Stimulated activated CD4-positive, alpha-beta T cell treated with anti-CD3 and anti-CD28 coated beads, Interleukin-12 subunit alpha, Interleukin-12 subunit beta, amount 100 ng/mL, for 4 hours (primary cell): ENCODE results near the gene RCN1.
"Not testable (repeated sequence)": the region's sequence is repeated elsewhere in the genome, so short reads cannot be mapped to it uniquely, and the experiment has no call there.

Experiments used
- DNase-seq: peaks from one replicate; pipeline ENCODE4 v3.0.0-alpha.2; 2020

Gene RCN1

DNA sequence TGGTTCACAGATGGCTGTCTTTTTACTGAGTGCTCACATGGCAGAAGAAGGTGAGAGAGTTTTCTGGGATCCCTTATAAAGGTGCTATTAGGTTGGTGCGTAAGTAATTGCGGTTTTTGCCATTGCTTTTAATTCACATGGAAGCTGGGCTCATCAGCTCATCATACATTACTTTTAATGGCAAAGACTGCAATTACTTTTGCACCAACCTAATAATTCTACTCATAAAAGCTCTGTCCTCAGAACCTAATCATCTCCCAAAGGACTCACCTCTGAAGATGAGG, 23.0 kb downstream of the RCN1 start:
- DNase-seq, result no peak

DNA sequence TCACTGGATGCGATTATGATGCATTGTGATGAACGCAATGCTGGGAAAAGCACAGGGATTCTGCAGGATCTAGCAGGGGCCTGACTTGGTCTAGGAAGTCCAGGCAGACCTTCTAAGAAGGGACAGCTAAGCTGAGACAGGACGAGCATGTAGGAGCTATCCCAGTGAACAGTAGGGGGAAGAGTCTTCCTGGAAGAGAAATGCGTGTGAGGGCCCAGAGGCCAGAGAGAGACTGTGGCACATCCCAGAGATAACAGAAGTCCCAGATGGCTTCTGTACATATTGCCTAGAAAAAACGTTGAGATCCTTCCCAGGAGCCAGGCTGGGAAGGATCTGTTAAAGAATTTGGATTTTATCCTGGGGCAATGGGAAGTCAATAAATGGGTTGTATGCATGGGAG, 24.6 kb downstream of the RCN1 start:
- no peak for DNase-seq

DNA sequence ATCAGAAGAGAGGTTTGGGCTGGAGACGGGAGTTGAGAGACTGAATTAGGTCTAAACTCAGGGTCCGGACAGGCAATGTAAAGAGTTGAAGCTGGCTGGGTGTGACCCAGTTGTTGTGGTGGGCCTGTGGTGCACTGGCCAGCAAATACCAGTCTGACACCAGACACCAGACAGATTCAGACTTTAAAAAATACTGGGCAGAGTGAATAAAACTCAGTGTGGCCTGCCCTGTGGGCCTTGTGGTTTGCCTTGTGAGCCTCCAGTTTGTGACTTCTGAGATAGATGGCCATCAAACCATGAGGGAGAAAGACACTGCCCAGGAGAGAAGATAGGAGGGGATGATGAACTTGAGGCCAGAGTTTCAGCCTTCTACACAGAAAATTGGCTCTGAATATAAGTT, 25.8 kb downstream of the RCN1 start:
- no peak for DNase-seq

DNA sequence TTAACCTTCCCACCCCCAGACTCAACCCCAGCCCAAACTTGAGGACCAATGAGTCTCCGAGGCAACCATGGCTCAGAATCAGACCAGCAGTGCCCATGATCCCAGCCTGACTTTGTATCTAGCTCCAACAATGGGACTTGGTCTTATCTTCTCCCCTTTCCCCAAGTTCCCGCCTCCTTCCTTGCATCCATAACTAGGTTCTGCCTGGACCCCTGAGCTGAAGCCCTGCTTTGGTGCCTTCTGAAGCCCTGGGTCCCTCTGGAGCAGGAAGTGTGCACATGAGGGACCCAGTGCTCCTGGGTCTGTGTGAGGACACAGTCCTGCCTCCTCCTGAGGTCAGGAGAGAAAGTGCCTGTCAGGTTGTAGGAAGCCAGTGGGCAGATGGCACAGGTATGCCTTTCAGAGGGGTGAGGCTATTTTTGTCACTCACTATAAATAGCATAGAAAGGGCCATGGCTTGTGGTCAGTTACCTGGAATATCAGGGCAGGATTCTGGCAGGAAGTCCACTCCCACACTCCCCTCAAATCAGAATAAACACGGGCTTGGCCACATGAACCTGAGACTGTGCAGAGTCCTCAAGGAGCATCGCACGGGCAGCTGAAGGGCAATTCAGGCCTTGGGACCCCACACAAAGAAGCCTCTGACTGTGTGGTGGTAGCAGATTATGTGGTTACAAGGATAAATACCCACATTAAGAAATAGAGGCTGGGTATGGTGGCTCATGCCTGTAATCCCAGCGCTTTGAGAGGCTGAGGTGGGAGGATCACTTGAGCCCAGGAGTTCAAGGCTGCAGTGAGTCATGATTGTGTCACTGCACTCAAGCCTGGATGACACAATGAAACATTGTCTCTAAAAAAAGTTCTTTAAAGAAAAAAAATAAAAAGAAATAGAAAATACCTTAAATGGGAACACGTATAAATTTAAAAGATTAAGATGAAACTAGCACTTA, 27.4 kb downstream of the RCN1 start:
- no peak for DNase-seq

DNA sequence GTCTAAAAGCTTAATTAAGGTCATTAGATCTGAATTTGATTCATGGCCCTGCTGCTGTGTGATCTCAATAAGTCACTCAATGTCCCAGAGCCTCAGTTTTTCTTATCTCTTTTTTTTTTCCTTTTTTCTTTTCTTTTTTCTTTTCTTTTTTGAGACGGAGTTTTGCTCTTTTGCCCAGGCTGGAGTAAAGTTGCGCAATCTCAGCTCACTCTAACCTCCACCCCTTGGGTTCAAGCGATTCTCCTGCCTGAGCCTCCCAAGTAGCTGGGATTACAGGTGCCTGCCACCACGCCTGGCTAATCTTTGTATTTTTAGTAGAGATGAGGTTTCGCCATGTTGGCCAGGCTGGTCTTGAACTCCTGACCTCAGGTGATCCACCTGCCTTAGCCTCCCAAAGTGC, 28.3 kb downstream of the RCN1 start:
- DNase-seq, result not testable (repeated sequence)

DNA sequence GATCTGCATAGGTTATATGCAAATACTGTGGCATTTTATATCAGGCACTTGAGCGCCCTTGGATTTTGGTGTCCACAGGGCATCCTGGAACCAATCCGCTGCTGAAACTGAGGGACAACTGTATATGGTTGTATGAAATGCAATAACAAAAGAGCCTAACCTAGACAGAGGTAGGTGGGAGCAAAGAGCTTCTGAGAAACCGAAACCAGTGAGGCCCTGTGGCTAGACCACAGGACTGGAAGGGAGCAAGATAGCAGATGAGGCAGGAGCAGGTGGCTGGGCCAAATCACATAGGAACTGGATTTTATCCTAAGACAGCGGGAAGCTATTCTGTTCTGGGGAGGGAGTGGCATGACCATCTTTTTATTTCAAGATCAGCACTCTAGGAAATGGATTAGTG, 30.1 kb downstream of the RCN1 start:
- DNase-seq, result no peak

DNA sequence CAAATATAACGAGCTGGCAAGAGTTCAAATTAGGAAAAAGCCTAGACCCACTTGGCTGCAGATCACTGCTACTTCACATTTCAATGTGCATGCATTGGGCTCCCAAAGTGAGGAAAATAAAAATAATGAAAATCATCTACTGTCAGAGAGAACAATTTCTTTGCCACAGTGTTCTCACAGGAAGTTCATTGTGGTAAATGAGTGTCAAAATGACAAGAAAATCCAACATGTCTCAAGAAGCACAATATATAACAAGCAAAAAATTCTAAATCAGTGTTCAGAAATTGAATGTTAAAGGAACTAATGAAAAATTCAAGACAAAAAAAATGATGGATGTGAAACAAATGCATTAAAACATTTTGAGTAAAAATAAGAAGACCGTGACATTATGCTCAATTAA, 31.3 kb downstream of the RCN1 start:
- no peak for DNase-seq

DNA sequence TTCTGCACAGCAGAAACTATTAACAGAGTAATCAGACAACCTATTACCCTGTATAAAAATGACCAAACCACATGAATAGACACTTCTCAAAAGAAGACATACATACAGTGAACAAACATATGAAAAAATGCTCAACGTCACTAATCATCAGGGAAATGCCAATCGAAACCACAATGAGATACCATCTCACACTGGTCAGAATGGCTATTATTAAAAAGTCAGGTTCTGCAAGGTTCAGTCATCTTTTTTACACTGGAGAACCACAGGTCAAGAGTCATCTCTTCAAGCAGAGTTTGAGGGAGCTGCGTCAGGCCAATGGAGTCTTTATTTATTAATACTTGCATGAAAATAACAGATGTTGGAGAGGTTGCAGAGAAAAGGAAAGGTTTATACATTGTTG, 40.4 kb downstream of the RCN1 start:
- DNase-seq, result no peak

DNA sequence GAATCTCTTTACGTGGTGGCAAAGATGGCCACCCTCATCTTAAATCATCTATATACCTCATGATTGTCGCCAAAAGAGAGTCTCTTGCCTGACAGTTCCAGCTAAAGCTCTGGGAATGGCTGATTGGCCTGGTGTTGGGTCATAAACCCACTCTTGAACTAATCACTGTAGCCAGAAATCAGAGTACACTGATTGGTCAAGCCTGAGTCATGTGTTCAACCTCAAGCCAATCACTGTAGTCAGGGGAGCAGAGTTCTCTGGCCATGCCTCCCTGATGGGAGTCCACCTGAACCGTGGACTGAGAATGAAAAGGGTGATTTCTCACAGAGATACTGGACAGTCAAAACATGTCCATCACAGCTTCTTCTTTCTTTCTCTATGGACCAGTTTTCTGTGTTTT, 45.8 kb downstream of the RCN1 start:
- DNase-seq, result no peak

DNA sequence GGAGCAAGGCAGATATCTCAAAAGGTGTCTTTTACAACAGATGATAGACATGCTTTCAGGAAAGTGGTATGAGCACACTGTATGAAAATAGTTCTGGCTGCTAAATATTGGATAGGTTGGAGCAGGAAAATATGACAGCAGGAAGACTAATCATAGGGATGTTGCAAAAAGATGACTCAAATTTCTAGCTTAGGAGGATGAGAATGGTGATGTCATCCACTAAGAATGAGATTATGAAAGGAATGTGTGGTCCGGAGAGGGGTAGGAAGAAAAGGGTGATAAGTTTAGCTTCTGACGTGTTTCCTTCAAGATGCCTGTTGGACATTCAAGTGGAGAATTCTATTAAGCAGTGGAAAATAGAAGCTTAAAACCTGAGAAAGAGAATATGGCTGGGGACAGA, 46.4 kb downstream of the RCN1 start:
- no peak for DNase-seq

DNA sequence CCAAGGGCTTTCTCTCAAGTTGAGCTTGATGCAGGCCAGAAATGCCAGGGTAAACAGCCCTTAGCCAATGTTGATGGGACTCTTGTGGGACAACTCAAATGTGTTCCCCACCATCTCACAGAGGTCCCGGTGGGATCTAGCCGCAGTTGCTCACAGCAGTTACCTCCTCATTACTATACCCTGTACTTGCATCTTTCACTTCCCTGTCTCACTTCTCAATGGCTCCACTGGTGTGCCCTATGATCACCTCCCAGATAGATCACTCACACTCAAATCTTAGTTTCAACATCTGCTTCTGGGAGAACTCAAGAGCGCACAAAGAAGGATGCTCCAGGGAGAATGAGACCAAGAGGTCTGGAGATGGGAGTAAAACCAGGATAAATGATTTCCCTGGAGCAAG, 47.0 kb downstream of the RCN1 start:
- DNase-seq, result no peak

DNA sequence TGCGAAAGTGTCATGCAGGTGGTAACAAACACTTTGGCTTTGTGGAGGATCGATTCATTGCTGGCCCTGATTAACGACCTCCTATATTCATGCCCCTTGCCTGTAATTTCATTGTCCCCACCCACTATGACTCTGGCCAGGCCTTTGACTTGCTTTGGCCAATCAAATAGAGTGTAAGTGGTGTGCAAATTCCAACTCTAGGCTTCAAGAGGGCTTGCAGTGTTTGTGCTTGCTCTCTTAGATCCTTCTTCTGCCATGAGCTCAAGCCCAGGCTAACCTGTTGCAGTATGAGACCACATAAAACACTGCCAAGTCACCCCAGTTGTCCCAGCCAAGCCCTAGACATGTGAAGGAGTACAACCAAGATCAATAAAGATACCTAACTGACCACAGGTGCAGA, 48.0 kb downstream of the RCN1 start:
- DNase-seq, result no peak

DNA sequence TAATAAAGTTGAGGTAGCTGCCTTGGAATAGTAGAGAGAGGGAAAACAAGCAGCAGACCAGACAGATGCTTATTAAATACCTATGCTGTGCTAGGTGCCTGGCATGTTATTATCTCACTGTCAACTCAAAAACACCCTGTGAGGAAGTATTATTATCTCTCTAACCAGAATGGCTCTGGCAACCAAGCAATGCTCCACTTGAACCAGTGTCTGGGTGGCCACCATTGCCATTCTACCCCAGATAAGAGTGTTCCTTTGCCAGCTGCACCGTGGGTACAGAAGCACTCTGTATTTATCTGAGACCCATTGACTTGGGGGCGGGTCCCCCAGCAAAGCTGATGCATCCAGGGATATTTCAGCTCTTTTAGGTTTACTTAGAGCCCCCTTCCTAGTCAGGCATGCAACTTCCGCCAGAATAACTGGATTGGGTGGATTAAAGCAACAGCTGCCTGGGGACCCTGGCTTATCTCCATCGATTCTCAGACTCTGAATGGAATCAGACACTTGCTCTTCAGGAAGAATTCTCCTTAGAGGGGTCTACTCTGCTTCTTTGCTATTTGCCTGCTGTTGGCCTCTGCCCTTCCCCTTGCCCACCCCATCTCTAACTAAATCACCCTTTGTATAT, 49.1 kb downstream of the RCN1 start:
- no peak for DNase-seq

DNA sequence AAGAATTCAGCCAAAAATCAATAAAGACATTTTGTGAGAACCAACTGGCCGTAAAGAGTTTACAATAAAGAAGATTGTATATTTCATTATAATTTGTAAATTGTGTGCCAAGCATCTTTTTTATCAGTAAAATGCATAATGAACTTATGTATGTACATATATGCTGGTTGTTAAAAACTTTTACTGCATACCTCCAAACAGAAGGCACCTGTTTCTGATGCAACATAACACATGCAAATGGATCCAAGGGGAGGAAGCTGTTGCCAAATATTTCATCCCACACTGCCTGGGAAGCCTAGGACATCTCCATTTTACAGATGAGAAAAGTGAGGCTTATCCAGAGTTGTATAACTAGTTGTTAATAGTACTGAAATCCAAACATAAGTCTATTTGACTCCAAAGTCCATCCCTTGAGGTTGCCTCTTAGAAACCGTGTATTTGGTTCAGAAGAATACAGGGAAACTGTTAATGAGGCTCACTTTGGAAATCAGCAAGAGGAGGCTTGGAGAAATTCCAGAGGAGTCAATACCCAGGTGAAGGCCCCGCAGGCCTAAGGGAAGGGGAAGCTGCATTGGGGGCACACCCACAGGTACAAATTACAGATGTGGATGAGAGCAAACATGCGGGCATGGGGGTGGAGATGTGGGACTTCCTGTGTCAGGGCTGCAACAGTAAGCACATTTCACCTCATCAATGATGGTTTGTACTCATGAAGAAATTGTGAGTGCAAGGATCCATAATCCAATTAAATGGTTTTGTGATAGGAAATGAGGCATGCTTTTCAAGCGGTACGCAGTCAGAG, 51.1 kb downstream of the RCN1 start:
- no peak for DNase-seq

DNA sequence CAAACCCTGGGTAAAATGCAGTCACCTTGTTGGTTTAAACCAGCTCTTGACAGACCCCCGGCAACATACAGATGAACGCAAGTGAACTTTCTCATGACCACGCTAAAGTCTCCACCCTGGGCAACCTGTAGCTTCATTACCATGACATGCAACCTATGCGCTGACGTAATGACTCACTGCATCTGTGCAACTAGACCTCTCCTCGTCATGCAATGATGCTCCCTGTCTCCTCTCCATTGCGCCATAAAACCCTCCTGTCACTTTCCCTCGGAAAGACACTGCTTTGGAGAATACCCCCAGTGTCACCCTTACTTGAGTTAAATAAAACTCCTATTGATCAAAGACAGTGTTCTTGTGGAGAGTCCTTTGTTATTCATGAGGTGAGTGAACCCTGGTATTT, 52.5 kb downstream of the RCN1 start:
- no peak for DNase-seq

DNA sequence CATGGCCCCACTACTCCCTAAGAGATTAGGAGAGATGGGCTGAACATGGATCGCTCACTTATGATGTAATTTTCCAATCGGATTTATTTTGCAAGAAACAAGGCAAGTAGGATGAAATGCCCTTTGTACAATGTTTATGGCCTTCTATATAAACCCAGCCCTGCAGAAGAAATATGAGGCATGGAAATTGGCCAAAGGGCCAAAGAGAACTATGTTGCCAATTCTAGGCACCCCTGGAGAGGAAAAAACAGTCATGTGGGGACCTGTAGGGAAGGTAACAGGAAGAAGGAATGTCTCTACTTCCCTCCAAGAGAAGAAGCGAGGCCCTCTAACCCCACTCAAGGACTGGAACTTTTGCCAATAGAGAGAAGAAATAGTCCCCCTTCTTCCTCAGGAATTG, 54.4 kb downstream of the RCN1 start:
- DNase-seq, result no peak

DNA sequence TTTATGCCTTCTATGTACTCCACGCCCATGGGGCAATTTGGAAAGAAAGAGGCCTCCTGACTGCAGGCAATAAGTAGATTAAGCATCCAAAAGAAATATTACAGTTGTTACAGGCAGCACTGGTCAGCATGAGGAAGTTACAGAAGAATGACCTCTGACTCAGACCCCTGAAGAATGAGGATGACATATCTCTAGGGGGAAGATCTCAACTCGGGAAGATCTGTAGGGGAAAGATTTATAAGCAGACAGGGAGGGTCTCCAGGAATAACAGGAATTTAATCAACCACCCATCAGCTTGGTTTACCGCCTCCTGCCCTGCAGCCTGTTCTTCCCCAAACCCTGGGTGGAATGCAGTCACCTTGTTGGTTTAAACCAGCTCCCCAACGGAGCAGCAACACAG, 58.0 kb downstream of the RCN1 start:
- no peak for DNase-seq

DNA sequence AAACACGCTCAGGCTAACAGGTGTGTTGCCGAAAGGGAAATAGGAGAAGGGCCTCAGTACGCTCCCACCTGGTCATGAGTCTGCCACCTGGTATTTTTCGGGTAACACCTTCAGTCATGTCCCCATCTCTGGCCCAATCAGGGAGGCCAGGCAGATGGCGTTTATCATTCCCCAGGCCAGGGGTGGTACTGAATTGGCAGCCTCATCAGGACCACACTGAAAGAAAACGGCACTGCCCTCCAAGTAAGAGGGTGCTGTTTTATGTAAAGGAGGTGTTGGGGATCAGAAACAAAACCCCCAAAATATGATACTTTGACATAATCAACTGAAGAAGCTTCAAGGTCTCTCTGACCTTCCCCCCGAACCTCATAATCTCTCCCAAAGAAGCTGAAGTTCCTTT, 58.9 kb downstream of the RCN1 start:
- no peak for DNase-seq

DNA sequence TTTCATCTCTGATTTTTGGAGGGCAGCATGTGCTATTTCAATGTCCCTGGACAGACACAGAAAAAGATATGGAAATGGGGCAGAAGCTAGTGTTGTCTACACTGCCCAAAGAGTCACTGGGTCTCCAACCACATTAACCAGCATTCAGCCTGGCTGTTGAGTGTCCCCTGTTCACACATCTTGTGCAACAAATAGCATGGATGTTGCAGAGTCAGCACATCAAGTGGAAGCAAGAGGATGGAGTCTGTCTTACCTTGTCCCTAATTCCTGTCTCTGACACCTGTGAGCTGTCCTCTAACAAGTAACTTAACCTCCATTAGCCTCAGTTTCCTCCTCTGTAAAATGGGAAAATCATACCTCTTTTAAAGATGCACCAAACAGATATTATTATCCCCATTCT, 60.2 kb downstream of the RCN1 start:
- no peak for DNase-seq

DNA sequence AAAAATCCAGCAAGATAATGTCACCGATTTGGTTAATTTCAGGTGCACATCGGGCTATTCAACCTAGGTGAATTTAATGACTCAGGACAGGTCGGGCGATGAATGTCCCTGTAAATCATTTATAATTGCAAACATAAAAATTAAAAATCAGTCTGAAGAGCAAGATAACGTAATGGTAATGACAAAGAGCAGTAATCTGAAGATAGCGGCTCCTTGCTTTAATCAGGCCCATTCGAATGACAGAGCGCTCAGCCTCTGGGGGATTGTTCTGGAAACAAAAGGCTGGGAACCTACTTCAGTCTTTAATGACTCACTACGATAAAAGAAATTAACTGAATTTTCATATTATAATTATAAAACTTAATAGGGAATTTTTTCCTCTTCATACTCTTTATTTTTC, 61.3 kb downstream of the RCN1 start:
- DNase-seq, result no peak

DNA sequence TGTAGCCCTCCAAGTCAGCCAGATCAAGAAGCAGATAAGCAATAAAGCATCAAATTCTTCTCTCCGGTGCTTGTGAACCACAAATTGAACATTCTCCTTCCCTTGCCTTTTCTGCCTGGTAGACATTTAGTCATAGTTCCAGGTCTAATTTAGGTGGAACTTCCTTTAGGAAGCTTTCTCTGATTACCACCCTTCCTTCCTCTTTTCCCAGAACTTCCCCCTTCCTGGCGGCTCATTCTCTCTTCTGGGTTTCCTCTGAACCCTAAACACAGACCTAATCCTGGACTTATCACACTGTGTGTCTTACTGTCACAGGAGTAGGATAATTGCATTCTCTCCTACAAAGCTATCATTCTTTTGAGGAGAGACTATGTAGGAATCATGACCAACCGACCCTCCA, 61.9 kb downstream of the RCN1 start:
- DNase-seq, result no peak

DNA sequence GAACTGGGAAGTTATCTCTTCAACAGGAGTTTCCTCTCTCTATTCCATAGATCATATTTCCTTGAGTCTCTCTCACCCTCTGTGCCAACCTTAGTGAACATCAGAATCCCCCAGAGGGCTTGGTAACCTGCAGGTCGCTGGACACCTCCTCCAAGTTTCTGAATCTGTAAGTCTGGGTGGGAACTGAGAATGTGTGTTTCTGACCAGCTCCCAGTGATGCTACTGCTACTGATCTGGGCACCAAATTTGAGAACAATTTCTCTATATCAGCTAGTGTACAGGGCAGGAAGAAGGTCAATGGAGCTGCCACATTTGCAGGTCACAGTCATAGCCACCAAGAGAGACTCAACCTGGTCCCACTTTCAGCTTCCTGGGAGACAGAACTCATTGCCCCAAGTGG, 62.9 kb downstream of the RCN1 start:
- DNase-seq, result no peak

DNA sequence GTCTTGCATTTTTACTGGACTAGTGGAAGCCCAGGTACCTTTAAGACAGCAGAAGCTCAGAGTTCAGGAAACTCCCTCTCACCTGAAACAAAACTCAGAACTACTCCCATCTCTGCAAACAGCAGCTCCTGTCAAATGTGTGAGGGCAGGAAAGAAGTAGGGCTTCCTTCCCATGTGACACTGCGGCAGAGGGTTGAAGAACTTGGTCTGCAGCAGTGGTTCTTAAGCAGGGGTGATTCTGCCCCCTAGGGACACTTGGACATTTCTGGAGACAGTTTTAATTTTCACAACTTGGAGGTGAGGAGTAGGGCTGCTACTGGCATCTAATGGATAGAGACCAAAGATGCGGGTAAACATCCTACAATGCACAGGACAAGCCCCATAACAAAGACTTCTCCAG, 63.4 kb downstream of the RCN1 start:
- DNase-seq, result no peak
